Measurements from ENCODE around the gene SDSL. TPM values are rescaled to one million over a fixed set of nuclear protein-coding genes. Genes with fewer than 3 reads are reported as not detected.

SDSL gene, protein sequence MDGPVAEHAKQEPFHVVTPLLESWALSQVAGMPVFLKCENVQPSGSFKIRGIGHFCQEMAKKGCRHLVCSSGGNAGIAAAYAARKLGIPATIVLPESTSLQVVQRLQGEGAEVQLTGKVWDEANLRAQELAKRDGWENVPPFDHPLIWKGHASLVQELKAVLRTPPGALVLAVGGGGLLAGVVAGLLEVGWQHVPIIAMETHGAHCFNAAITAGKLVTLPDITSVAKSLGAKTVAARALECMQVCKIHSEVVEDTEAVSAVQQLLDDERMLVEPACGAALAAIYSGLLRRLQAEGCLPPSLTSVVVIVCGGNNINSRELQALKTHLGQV
- total RNA-seq (2014; rRNA removed; shearing (Covaris generic)), result not detected in 2 replicates
- 0.45 TPM in 1 of 2 replicates, not detected in the other for polyA plus RNA-seq (2016; fragmentation: Nextera tagmentation; extraction: Ambion mirVana)
- long read RNA-seq, partial matches to known transcripts, result 0 of 1 reads
- long read RNA-seq, other reads (novel, unspliced or antisense), result 0 of 1 reads

DNA sequence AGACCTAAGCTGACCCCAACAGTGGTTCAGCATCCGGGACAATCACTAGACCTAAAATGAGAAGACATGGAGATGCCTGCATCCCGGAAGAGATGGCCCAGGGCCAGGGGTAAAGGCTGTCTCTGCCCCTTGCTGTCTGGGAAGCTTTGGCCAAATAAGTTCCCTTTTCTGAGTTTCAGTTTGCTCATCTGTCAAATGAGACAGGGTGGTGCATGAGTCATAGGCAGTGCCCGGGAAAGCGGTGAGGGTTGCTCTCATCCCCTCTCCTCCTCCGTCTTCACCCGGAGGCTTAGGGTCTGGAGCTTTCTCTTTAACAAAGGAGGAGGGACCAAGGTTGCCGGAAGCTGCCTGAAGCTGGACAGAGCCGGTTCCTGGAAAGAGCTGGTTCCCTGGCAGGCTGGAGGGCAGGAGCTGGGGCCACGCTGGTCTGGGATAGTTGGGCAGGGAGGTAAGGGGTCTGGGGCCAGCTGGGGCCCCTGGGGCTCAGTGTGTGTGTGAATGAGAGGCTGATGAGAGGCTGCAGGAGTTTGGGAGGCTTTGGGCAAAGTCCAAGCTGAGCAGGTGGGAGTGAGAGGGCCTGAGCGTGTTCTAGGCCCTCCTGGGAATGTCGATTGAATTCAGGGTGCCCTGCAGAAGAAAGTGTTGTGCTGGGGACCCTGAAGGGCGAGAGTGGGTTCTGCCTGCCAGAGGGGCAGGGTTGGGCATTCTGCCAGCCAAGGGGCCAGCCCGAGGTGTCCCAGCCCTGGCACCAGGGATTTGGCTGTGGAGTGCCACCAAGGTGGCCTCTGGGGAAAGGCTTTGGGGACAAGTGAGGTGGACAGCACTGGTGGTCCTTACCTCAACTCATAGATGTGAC is at the start of gene SDSL:
TSS of gene SDSL (plus strand) at position 351 of the 856 bp plus-strand sequence. CDS start 5,603 bp downstream, outside the sequence.
- DNase-seq (ENCODE audit: low spot score) (peak; percentile 59), ATAC-seq (peak; percentile 57)
- H3K9me3 Mint-ChIP-seq, result no peaks in the 10 kb centered on the region
- H3K4me1 Mint-ChIP-seq, result peaks cover 15% of the 10 kb centered on the region
- Histone ChIP-seq H4K20me1 (replicated peaks; ENCODE audit: insufficient read depth) (no peaks in the 10 kb centered on the region), H3K36me3 (ENCODE audit: insufficient read depth) (no peaks in the 10 kb centered on the region), H3K4me1 (ENCODE audit: insufficient read depth) (0 out of 2 replicates have a peak, but pooled peaks cover 8% of the 10 kb centered on the region), H3K4me2 (no peak within 1 kb of the TSS), H3K4me3 (no peak within 1 kb of the TSS), H3K9me2 (ENCODE audit: insufficient read depth) (no peaks in the 10 kb centered on the region), H3F3A (replicated peaks; ENCODE audit: low read depth) (0 out of 2 replicates have a peak, but pooled peaks cover 3% of the 10 kb centered on the region), H3K27ac (ENCODE audit: low read depth) (no peak within 1 kb of the TSS), H3K79me2 (replicated peaks; ENCODE audit: insufficient read depth) (no peaks in the 10 kb centered on the region), H3K27me3 (ENCODE audit: insufficient read depth) (no peaks in the 10 kb centered on the region), H2AFZ (peak within 1 kb of the TSS; percentile 85; the same call in 1 of the 2 replicates)
- TF ChIP-seq NANOG (IDR thresholded peaks at IDR 0.05; ENCODE audit: borderline replicate concordance) (no peak), ZNF114 (CRISPR knock-in tag; IDR thresholded peaks at IDR 0.05) (no peak), EZH2 (IDR thresholded peaks at IDR 0.05; ENCODE audit: low read depth, unreplicated experiment) (no peak), STAT1 (IDR thresholded peaks at IDR 0.05; ENCODE audit: unreplicated experiment) (no peak)
- TF ChIP-seq, protein P1, sequence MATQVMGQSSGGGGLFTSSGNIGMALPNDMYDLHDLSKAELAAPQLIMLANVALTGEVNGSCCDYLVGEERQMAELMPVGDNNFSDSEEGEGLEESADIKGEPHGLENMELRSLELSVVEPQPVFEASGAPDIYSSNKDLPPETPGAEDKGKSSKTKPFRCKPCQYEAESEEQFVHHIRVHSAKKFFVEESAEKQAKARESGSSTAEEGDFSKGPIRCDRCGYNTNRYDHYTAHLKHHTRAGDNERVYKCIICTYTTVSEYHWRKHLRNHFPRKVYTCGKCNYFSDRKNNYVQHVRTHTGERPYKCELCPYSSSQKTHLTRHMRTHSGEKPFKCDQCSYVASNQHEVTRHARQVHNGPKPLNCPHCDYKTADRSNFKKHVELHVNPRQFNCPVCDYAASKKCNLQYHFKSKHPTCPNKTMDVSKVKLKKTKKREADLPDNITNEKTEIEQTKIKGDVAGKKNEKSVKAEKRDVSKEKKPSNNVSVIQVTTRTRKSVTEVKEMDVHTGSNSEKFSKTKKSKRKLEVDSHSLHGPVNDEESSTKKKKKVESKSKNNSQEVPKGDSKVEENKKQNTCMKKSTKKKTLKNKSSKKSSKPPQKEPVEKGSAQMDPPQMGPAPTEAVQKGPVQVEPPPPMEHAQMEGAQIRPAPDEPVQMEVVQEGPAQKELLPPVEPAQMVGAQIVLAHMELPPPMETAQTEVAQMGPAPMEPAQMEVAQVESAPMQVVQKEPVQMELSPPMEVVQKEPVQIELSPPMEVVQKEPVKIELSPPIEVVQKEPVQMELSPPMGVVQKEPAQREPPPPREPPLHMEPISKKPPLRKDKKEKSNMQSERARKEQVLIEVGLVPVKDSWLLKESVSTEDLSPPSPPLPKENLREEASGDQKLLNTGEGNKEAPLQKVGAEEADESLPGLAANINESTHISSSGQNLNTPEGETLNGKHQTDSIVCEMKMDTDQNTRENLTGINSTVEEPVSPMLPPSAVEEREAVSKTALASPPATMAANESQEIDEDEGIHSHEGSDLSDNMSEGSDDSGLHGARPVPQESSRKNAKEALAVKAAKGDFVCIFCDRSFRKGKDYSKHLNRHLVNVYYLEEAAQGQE (IDR thresholded peaks at IDR 0.05; ENCODE audit: unreplicated experiment), result peak; percentile 8
- H3K4me3 Mint-ChIP-seq, result peak within 1 kb of the TSS; percentile 61
- no peaks in the 10 kb centered on the region for H3K36me3 Mint-ChIP-seq (ENCODE audit: low read depth)
- peaks cover 19% of the 10 kb centered on the region for H3K27me3 Mint-ChIP-seq (ENCODE audit: insufficient read depth, low read depth, poor library complexity)
- peak within 1 kb of the TSS; percentile 21; the same call in 1 of the 2 replicates for H3K27ac Mint-ChIP-seq

DNA sequence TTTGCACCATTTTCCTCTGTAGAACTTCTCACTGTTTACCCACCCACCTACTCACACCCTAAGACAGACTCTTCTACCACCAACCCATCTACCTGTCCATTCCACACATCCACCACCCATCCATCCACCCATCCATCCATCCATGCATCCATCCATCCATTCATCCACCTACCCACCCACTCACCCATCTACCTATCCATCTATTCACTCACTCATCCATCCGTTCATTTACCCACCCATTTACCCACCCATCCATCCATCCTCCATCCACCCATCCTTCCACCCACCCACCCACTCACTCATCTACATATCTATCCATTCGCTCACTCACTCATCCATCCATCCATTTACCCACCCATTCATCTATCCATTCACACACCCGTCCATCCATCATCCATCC is 48.7 kb upstream of the SDSL start:
- no peaks in the 10 kb centered on the region for H3K36me3 ChIP-seq (ENCODE audit: insufficient read depth)
- peaks cover 4% of the 10 kb centered on the region for H3K27me3 Mint-ChIP-seq (ENCODE audit: insufficient read depth, low read depth, poor library complexity)
- H3K27ac Mint-ChIP-seq, result no peak overlapping the region

More for the DNA sequence above, 48.7 kb upstream of the SDSL start:
- H3K4me1 Mint-ChIP-seq, result no peaks in the 10 kb centered on the region
- Histone ChIP-seq H3K4me1 (ENCODE audit: insufficient read depth) (no peaks in the 10 kb centered on the region), H4K20me1 (replicated peaks; ENCODE audit: insufficient read depth) (no peaks in the 10 kb centered on the region; the same call in 1 of the 2 replicates), H3K4me3 (no peak overlapping the region), H3K79me2 (replicated peaks; ENCODE audit: insufficient read depth) (no peaks in the 10 kb centered on the region), H3K27me3 (ENCODE audit: insufficient read depth) (no peaks in the 10 kb centered on the region), H3F3A (replicated peaks; ENCODE audit: low read depth) (no peaks in the 10 kb centered on the region), H2AFZ (no peak overlapping the region), H3K27ac (ENCODE audit: low read depth) (no peak overlapping the region), H3K4me2 (no peak overlapping the region), H3K9me2 (ENCODE audit: insufficient read depth) (no peaks in the 10 kb centered on the region)
- H3K36me3 Mint-ChIP-seq (ENCODE audit: low read depth), result peaks cover 24% of the 10 kb centered on the region
- no peak overlapping the region for H3K4me3 Mint-ChIP-seq
- ATAC-seq (no peak), DNase-seq (ENCODE audit: low spot score) (no peak)
- H3K9me3 Mint-ChIP-seq, result no peaks in the 10 kb centered on the region
- TF ChIP-seq NANOG (IDR thresholded peaks at IDR 0.05; ENCODE audit: borderline replicate concordance), result no peak
- no peak for TF ChIP-seq ZNF114 (CRISPR knock-in tag; IDR thresholded peaks at IDR 0.05)
- TF ChIP-seq JUNB (IDR thresholded peaks at IDR 0.05; ENCODE audit: unreplicated experiment), result no peak
- TF ChIP-seq STAT1 (IDR thresholded peaks at IDR 0.05; ENCODE audit: unreplicated experiment), result no peak
- TF ChIP-seq ETS1 (IDR thresholded peaks at IDR 0.05), result no peak
- no peak for TF ChIP-seq POLR2AphosphoS5 (IDR thresholded peaks at IDR 0.05; ENCODE audit: low read depth)

All from GM23338 (cell line).